ENCODE measurements around the gene NBPF3. TPM values are rescaled to one million over a fixed set of nuclear protein-coding genes. Genes with fewer than 3 reads are reported as not detected.
"Not testable (repeated sequence)": the region's sequence is repeated elsewhere in the genome, so short reads cannot be mapped to it uniquely, and the experiment has no call there.

Gene NBPF3
- total and polyA plus RNA-seq, 4 donors = 1.4 to 4.0 (median 1.7) TPM

DNA sequence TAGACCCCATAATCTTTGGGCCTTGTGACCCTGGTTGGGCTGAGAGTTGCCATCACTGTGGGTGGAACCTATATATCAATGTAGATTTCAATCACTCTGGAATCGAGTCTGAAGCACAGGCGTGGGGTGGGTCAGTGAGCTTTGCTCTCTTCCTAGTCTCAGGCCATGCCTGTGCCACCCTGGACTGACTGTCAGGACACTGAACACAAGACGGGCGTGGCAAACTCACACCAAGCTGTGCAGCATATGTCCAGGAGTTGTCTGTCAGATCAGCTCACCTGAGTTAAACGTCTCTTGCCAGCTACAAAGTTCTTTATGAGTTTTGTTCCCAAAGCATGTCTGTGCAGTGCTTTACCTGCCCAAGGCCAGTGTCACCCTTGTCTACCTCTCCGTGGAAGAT is 38.4 kb downstream of the NBPF3 start:
- Histone ChIP-seq H3K36me3 (ENCODE audit: control insufficient read depth in 4 of 4, insufficient read depth in 3 of 4, low read depth in 1 of 4, low read length in 3 of 4) (no peaks in the 10 kb centered on the region), H3K27ac (ENCODE audit: low read depth in 1 of 2, low read length in 2 of 2) (no peak overlapping the region), H3K4me1 (ENCODE audit: control insufficient read depth in 4 of 4, insufficient read depth in 4 of 4, low read length in 3 of 4) (no peaks in the 10 kb centered on the region), H3K4me3 (ENCODE audit: low read depth in 1 of 3, low read length in 3 of 3) (no peak overlapping the region), H3K27me3 (ENCODE audit: control insufficient read depth in 4 of 4, insufficient read depth in 4 of 4, low read length in 3 of 4) (no peaks in the 10 kb centered on the region), H3K9me3 (ENCODE audit: control insufficient read depth in 4 of 4, low read length in 3 of 4) (no peaks in the 10 kb centered on the region), H3K9ac (ENCODE audit: low read depth in 1 of 2, low read length in 2 of 2) (no peak overlapping the region)
- no peak for TF ChIP-seq GABPA (IDR thresholded peaks at IDR 0.05 in 1 of 2, conservative IDR thresholded peaks at IDR 0.05 in 1 of 2)
- TF ChIP-seq RAD21 (IDR thresholded peaks at IDR 0.05) = no peak
- TF ChIP-seq FOXA2 (IDR thresholded peaks at IDR 0.05) = no peak
- TF ChIP-seq EGR1 (IDR thresholded peaks at IDR 0.05; ENCODE audit: low read depth in 2 of 2) = no peak
- no peak for TF ChIP-seq JUND (IDR thresholded peaks at IDR 0.05)
- no peak for TF ChIP-seq MAX (IDR thresholded peaks at IDR 0.05)
- no peak for TF ChIP-seq HNF4A (conservative IDR thresholded peaks at IDR 0.05)
- no peak for TF ChIP-seq HNF4G (IDR thresholded peaks at IDR 0.05)
- no peak for TF ChIP-seq NR2F2 (IDR thresholded peaks at IDR 0.05)
- no peak for TF ChIP-seq FOXA1 (IDR thresholded peaks at IDR 0.05)
- no peak for DNase-seq (ENCODE audit: low spot score)
- 93% methylated on average over 6 of the region's 6 CpGs for WGBS

GRCh38 chr1:21483881-21484280 is 43.9 kb downstream of the NBPF3 start:
- H3K9ac ChIP-seq (ENCODE audit: low read depth in 1 of 2, low read length in 2 of 2); H3K9me3 ChIP-seq (ENCODE audit: control insufficient read depth in 4 of 4, low read length in 3 of 4); H3K27ac ChIP-seq (ENCODE audit: low read depth in 1 of 2, low read length in 2 of 2); H3K27me3 ChIP-seq (ENCODE audit: control insufficient read depth in 4 of 4, insufficient read depth in 4 of 4, low read length in 3 of 4); H3K4me3 ChIP-seq (ENCODE audit: low read depth in 1 of 3, low read length in 3 of 3); H3K36me3 ChIP-seq (ENCODE audit: control insufficient read depth in 4 of 4, insufficient read depth in 3 of 4, low read depth in 1 of 4, low read length in 3 of 4); DNase-seq (ENCODE audit: low spot score); H3K4me1 ChIP-seq (ENCODE audit: control insufficient read depth in 4 of 4, insufficient read depth in 4 of 4, low read length in 3 of 4): not testable (repeated sequence)
- WGBS = 92% methylated on average over 4 of the region's 4 CpGs

GRCh38 chr1:21489146-21489545 is 49.2 kb downstream of the NBPF3 start:
- H3K27ac ChIP-seq (ENCODE audit: low read depth in 1 of 2, low read length in 2 of 2) = no peak overlapping the region
- 86% methylated on average over 11 of the region's 11 CpGs for WGBS
- DNase-seq (ENCODE audit: low spot score) = no peak
- H3K36me3 ChIP-seq (ENCODE audit: control insufficient read depth in 4 of 4, insufficient read depth in 3 of 4, low read depth in 1 of 4, low read length in 3 of 4) = no peaks in the 10 kb centered on the region
- no peaks in the 10 kb centered on the region for H3K27me3 ChIP-seq (ENCODE audit: control insufficient read depth in 4 of 4, insufficient read depth in 4 of 4, low read length in 3 of 4)
- H3K4me1 ChIP-seq (ENCODE audit: control insufficient read depth in 4 of 4, insufficient read depth in 4 of 4, low read length in 3 of 4) = no peaks in the 10 kb centered on the region
- no peak overlapping the region for H3K9ac ChIP-seq (ENCODE audit: low read depth in 1 of 2, low read length in 2 of 2)
- no peaks in the 10 kb centered on the region for H3K9me3 ChIP-seq (ENCODE audit: control insufficient read depth in 4 of 4, low read length in 3 of 4)
- TF ChIP-seq, protein P1, sequence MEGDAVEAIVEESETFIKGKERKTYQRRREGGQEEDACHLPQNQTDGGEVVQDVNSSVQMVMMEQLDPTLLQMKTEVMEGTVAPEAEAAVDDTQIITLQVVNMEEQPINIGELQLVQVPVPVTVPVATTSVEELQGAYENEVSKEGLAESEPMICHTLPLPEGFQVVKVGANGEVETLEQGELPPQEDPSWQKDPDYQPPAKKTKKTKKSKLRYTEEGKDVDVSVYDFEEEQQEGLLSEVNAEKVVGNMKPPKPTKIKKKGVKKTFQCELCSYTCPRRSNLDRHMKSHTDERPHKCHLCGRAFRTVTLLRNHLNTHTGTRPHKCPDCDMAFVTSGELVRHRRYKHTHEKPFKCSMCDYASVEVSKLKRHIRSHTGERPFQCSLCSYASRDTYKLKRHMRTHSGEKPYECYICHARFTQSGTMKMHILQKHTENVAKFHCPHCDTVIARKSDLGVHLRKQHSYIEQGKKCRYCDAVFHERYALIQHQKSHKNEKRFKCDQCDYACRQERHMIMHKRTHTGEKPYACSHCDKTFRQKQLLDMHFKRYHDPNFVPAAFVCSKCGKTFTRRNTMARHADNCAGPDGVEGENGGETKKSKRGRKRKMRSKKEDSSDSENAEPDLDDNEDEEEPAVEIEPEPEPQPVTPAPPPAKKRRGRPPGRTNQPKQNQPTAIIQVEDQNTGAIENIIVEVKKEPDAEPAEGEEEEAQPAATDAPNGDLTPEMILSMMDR (IDR thresholded peaks at IDR 0.05; ENCODE audit: low read depth, low read length, missing input control) = no peak
- TF ChIP-seq ZBTB33 (IDR thresholded peaks at IDR 0.05) (no peak), GABPA (IDR thresholded peaks at IDR 0.05 in 1 of 2, conservative IDR thresholded peaks at IDR 0.05 in 1 of 2) (no peak), REST (IDR thresholded peaks at IDR 0.05) (no peak), RAD21 (IDR thresholded peaks at IDR 0.05) (no peak), HNF4A (conservative IDR thresholded peaks at IDR 0.05) (no peak), RXRA (IDR thresholded peaks at IDR 0.05) (no peak), MAX (IDR thresholded peaks at IDR 0.05) (no peak), YY1 (IDR thresholded peaks at IDR 0.05) (no peak), EGR1 (IDR thresholded peaks at IDR 0.05; ENCODE audit: low read depth in 2 of 2) (no peak)
- TF ChIP-seq, protein P2, sequence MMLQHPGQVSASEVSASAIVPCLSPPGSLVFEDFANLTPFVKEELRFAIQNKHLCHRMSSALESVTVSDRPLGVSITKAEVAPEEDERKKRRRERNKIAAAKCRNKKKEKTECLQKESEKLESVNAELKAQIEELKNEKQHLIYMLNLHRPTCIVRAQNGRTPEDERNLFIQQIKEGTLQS (IDR thresholded peaks at IDR 0.05) = no peak
- no peak overlapping the region for H3K4me3 ChIP-seq (ENCODE audit: low read depth in 1 of 3, low read length in 3 of 3)
